ENCODE measurements around the gene ENHO.

ENHO gene

GRCh38 chr9:34522091-34522887 is 501 bp downstream of the ENHO start:
- DNase-seq: no peak

DNA sequence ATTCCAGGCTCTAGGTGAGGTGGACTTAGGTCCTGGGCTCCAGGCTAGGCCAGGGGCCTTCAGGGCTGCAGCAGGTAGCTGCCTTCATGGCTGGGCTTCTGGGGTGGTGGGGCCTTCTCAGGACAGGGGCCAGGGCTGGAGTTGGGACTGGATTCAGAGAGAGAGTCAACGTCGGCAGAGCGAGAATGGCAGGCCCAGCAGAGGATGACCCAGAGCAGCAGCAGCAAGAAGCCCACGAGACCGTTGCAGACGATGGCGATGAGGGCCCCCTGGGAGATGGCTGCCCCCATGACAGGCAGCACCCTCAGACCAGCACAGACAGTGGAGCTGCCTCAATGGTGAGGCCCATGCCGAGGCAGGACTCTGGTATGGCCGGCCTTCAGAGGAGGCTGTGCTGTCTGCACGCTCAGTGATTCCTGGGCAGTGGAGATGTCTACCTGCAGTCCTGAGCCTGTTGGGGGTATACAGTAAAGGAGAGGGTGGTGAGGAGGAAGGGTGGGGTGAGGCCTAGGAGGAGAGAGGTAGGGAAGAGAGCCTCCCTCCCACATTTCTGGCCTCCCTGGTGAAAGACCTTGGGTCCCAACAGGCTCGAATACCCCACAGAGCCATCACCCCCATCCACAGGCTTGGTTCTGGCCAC is 1.3 kb downstream of the ENHO start:
- no peak for DNase-seq

GRCh38 chr9:34520505-34521385 is 2.0 kb downstream of the ENHO start:
- no peak for DNase-seq

GRCh38 chr9:34520096-34520495 is 2.7 kb downstream of the ENHO start:
- DNase-seq: no peak

DNA sequence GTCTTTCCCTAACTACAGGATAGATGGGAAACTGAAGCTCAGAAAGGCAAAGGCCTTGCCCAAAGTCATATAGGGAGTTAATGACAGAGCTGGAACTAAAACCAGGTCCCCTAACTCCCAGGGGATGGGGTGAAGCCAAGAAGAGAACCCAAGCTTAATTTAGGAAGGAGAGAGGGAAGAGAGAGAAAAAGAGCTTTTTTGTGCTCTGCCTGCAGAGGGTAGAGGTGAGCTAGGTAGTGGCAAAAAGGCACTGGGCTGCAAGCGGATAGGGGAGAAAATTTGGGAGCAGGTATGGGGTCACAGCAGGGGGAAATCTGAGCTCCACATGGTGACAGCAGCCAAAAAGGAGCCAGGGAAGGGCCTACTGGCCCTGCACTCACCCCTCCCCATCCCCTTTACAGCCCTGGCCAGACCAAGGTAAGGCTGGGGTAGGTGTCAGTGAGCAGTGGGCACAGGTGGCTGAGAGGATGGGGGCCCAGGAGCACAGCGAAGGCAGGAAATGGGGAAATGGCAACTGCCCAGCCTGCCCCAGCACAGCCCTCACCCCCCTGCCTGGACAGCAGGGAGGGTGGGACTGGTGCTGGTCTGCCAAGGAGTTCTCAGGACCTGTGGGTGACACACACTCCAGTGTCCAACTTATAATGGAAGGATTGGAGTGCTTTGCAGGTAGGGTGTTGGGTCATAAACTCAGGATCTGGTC is 3.3 kb downstream of the ENHO start:
- peak in 1 of 2 experiments; percentile 3 for DNase-seq

- DNase-seq: no peak
Observed at GRCh38 chr9:34518896-34519295, 3.9 kb downstream of the ENHO start.

DNA sequence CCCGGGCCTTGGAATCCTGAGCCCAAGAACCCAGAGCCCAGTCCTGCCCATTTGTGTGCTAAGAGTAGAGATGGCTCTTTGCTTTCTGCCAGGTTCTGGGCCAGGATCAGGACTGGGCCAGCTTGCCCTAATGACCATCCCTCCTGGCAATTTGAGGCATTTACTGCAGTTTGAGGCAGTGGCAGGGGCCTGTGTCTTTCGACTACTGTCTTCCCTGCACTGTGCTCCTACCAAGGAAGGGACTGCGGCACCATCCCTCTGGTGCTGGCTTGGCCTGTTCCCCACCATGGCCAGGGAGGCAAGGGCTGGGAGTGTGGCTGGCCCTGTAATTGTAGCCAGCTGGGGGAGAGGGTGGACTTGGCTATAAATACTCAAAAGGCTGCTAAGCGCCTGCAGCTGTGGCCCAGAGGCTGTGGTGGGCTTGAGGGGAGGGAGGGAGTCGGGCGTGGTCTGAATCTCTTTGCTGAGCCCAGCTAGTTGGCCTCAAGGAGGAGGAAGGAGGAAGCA is 4.6 kb downstream of the ENHO start:
- DNase-seq: no peak

- DNase-seq: no peak
Observed at GRCh38 chr9:34517185-34517584, 5.6 kb downstream of the ENHO start.

DNA sequence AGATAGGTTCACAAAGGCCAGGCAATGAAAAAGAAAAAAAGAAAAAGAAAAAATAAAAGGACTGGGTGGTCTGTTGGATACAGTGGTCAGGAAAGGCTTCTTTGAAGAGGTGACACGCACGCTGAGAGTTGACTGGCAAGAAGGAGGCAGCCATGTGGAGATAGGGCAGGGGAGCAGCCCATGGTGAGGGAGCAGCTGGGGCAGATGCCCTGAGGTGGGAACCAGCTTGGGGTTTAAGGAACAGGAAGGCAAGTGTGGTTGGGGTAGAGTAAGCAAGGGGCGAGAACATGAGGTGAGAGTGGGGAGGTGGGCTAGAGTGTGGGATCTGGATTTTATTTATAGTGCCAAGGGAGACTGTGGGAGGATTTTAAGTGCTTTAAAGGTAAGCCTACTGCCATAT is 6.8 kb downstream of the ENHO start:
- no peak for DNase-seq

DNA sequence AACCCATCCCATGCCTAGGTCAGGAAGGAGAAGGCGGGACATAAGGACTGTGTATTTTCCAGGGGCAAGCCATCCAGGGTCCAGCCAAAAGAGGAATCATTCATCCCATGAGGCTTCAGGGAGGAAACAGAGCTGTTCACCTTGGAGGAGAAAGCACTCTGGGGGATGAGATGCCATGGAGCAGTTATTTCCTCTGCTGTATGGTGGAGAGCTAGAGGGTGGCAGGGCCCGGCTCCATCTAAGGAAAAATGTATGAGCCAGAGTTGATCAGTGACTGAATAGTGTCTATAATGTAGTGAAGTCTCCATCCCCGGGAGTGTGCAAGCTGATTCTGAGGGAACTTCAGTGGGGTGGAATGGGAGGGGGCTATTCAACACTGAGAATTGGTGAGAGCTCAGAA is 8.0 kb downstream of the ENHO start:
- no peak for DNase-seq

GRCh38 chr9:34514401-34514800 is 8.4 kb downstream of the ENHO start:
- DNase-seq: no peak

DNA sequence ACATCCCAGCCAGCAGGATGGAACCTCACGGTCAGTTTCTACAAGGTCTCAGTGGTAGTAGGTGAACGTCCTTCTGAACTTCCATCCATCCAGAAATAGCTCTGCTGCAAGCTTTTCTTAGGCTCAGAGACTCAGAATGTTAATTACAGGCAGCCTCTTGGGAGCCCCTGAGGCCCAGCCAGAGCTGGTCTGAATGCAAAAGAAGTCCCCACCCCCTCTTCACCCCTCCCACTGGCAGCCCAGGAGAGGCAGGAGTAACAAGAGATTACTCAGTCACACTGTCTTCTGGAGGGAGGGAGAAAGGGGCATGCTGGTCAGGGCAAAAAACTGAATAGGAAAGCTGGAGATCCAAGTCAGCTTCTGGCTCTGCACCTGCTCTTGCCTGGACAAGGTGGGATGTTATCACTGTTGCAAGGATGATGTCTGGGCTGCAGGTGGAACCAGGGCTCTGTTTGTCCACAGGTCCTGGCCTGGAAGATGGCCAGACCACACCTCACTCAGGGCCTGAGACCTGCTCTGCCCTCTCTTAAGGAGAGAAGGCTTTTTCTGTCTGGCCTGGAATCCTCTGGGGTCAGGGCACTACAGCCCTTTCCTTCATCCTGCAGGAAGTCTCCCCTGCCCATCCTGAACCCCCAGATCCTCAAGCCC is 9.1 kb downstream of the ENHO start:
- DNase-seq: no peak

DNA sequence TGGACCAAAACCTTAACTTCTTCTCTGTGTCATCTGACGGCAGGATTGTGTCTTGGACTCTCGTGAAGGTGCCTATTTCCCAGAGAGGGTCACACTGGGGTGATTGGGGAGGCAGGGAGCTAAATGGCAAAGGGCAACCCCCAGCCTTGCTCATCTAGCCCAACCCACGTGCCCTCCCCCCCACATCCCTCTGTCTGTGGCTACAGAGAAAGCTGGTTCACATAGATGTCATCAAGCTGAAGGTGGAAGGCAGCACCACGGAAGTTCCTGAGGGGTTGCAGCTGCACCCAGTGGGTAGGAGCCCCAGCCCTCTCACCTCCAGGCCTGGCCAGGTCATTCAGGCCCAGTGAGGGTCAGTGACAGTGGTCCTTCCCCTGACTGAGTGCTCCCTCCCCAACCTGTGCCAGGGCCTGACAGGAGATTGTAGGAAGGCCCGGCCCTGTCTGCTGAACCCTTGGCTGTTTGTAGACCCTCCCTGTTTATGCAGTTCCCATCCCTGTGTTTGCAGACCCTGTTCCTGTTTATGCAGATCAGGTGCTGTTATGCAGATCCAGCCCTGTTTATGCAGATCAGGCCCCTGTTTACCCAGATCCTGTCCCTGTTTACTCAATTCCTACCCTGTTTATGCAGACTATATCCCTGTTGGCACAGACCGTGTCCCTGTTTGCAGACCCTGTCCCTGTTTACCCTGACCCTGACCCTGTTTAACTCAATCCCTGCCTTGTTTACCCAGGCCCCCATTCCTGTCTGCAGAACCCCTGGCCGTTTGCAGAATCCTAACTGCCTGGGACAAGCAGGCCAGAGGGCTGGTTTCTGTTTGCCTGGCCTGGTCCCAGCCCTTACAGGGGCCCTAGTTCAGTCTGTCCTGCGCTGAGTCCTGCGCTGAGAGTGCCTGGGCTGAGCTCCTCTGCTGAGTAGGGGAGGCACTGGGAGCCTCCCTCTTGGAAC is 10.4 kb downstream of the ENHO start:
- DNase-seq: no peak

GRCh38 chr9:34510497-34511468 is 12.0 kb downstream of the ENHO start:
- DNase-seq: no peak

DNA sequence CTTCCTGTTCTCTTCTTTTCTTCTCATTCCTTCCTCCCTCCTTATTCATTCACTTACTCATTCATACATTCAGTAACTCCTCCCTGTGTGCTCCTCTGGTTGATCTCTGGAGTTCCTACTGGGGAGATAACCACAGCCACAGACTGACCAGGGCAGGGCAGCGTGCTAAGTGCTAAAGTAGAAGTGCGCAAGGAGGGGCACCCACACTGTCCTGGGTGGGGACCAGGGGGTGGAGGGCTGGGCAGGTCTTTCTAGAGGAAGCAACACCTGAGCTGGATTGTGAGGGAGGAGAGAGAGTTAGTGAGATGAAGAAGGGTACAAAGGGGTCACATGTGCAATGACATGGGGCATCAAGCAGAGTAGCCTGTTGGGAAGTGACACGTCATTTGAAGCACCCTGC is 13.8 kb downstream of the ENHO start:
- DNase-seq: no peak

DNA sequence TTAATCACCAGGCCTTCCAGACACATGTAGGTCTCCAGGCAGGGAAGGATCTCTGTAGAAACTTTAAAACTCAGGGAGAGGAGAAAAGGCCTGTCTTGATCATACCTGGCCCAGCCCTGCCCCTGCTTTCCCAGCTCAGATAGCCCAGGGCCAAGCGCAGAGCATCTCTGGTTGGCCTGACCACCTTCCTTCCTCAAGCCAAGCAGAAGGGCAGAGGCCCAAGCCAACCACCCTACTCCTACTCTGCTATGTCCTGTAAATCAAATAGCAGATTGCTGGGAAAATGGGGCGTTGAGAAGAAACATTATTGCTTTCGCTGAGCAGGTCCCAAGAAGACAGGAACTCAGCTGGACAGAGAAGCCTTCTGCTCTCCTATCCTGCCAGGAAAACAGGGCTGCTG is 14.3 kb downstream of the ENHO start:
- DNase-seq: no peak

GRCh38 chr9:34507966-34508365 is 14.8 kb downstream of the ENHO start:
- DNase-seq: no peak

DNA sequence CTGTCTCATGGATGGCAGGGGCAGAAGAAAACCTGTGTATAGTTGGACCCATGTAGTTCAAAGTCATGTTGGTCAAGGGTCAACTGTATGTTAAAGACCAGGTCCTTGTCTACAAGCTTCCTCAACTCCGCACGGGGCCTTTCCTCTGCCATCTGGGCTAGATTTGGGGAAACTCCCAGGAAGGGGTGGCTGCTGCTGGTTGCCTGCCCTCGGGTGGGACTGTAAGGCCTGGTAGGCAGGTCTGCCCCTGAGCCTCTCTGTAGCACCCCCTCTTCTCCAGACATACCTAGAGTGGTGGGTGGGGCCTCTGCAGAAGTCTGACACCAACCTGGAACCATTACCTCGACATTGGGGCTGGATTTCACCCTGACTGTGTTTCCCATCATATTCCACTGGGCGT is 15.2 kb downstream of the ENHO start:
- DNase-seq: no peak

DNA sequence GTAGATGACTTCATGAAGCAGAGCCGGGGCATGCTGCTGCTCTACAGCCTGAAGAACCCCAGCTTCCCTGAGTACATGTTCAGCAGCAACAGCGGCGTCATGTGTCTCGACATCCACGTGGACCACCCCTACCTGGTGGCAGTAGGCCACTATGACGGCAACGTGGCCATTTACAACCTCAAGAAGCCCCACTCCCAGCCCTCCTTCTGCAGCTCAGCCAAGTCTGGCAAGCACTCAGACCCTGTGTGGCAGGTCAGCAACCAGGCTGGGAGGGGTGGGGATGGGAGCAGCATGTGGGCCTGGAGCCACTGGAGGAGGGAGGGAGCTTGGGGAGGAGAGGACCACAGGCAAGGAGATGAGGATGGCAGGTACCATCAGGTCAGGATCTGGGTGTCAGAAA is 16.2 kb downstream of the ENHO start:
- no peak for DNase-seq

Measured in Kasumi-1 (cell line).